AG20443 (cell line): Measurements from ENCODE around the gene NOP53.
A peak's percentile ranks its signal among the peaks of the same experiment; 100 is the strongest.
"Not testable (repeated sequence)": the region's sequence is repeated elsewhere in the genome, so short reads cannot be mapped to it uniquely, and the experiment has no call there.

Experiments used
- DNase-seq: peaks from one replicate; pipeline ENCODE4 v3.0.0; 2012; ENCODE audit warnings: low spot score, mixed read lengths

NOP53 gene

GRCh38 chr19:47718415-47719046 lies 26.8 kb upstream of the NOP53 start:
- DNase-seq: not testable (repeated sequence)

GRCh38 chr19:47719047-47719859 lies 26.1 kb upstream of the NOP53 start:
- DNase-seq: peak; percentile 95

DNA sequence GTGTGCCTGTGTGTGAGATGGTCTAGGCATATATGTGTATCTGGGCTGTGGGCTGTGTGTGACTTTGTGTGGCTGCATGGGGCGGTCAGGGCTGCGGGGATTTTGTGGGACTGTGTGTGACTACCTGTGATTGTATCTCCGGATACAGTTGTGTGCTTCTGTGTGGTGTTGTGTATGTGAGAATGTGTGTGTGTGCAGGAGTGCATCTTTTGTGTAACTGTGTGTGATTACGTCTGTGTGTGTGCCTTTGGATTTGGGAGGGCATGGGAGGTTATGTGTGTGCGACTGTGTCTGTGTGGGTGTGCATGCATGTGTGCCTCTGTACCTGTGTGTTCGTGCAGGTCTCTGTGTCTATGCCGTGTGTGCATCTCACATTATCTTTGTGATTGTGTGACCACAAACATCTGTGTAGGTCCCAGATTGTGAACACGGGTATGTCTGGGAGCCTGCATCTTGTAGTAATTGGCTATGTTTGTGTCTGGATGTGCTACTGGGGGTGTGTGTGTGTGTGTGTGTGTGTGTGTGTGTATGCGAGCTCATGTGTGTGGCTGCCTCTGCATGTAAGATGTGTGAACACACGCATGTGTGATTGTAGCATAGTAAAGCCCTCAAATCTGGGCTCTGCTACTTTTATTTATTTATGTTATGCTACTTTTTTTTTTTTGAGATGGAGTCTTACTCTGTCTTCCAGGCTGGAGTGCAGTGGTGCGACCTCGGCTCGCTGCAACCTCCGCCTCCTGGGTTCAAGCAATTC lies 24.5 kb upstream of the NOP53 start:
- DNase-seq: no peak

GRCh38 chr19:47723581-47723940 lies 21.8 kb upstream of the NOP53 start:
- no peak for DNase-seq

GRCh38 chr19:47725759-47726401 lies 19.5 kb upstream of the NOP53 start:
- no peak for DNase-seq

DNA sequence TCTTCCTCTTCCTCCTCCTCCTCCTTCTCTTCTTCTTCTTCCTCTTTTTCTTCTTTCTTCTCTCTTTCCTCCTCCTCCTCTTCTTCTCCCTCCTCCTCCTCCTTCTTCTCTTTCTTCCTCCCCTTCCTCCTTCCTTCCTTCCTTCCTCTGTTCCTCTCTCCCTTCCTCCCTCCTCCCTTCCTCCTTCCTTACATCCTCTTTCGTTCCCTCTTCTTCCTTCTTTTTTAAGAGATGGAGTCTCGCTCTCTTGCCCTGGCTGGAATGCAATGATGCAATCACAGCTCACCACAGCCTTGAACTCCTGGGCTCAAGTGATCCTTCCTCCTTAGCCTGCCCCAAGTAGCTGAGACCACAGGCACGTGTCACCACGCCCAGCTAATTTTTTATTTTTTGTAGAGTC lies 18.9 kb upstream of the NOP53 start:
- no peak for DNase-seq

DNA sequence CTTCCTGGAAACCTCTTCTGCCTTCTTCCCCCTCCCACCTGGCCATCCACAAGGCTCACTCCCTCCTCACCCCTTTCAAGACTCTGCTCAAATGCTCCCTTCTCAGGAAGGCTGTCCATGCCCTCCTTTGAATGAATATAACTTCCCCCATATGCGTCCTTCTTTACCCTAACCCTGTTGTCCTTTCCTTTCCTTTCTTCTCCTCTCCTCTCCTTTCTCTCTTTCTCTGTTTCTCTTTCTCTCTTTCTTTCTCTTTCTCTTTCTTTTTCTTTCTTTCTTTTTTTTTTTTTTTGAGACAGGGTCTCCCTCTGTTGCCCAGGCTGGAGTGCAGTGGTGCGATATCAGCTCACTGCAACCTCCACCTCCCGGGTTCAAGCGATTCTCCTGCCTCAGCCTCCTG lies 17.1 kb upstream of the NOP53 start:
- not testable (repeated sequence) for DNase-seq

DNA sequence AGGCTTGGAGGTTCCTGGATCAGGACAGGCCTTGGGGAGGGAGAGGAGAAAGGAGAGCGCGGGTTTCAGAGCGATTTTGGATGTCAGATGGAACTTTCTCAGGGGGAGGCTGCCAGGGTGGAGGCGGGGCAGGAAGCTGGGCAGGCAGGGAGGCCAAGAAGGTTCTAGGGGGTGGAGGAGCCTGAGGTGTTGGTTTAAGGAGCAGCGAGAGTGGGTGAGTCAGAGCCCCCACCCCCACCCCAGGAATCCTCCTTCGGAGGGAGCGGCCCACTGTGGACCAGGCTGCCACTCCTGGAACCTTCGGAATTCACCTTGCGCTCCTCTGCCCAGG lies 15.9 kb upstream of the NOP53 start:
- peak; percentile 76 for DNase-seq

DNA sequence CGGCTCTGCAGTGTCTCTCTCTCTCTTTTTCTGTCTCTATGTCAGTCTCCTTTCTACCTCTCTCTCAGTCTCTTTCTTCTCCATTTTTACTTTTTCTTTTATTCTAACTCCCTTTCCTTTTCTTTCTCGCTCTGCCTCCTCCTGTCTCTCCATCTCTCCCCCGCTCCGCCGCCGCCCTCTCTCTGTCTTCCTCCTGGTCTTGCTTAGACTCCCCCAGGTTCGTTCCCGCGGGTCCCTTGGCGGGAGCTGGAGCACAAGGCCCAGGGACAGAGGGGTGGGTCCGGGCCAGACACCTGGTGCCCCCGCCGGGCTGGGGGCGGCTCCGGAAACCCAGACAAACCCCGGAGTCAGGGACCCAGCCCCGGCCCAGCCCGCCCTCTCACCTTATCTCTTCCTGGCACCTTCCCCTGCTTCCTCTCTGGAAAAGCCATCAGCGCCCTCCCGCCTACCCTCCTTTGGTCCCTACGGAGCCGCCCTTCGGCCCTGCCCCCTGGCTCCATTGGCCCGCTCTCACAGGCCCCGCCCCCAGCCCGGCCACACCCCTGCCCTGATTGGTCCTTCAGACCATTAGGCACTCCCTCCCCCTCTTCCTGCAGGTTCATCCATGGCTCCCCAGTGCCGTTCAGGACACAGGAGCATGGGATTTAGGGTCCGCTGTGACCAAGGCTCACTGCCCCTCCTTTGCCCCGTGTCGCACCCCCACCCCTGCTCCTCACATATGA lies 15.4 kb upstream of the NOP53 start:
- DNase-seq: no peak

DNA sequence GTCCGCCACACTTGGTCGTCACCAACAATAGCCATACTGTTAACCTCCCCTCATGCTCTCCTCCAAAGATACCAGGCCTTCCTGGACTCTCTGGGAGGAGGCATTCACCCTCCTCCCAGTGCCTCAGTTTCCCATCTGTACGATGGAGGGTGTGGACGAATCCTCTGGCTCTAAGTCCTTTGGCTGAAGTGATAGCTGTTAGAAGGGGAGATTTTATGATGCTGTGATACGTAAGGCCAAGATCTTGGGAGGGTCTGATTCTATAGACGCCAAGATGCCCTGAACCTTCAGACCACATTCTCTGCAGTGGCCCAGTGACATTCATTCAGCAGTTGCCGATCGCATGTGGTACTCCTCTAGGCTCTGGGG lies 14.8 kb upstream of the NOP53 start:
- no peak for DNase-seq

- DNase-seq: no peak
These were observed 14.4 kb upstream of the NOP53 start for GRCh38 chr19:47730910-47731309.

DNA sequence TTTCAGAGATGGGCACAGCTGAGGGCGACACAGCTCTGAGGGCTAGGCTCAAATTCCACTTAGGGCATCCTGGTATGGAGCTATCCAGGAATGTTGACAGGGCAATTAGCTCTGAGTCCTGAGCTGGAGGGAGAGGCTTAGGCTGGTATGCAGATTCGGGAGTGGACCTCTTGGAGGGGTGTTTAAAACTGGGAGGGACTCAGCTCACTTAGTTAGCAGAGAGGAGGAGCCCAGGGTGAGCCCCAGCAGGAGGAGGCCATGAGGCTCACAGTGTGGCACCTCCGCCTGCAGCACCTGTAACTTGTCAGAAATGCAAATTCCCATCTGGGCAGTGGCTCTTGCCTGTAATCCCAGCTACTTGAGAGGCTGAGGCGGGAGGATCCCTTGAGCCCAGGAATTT lies 10.2 kb upstream of the NOP53 start:
- no peak for DNase-seq

GRCh38 chr19:47740866-47741519 lies 4.4 kb upstream of the NOP53 start:
- DNase-seq: no peak

- no peak for DNase-seq
These were observed 3.7 kb upstream of the NOP53 start for GRCh38 chr19:47741544-47742140.

GRCh38 chr19:47742634-47743033 lies 2.7 kb upstream of the NOP53 start:
- no peak for DNase-seq

- not testable (repeated sequence) for DNase-seq
These were observed 783 bp downstream of the NOP53 start for GRCh38 chr19:47746129-47746528.

GRCh38 chr19:47749326-47749725 lies 4.0 kb downstream of the NOP53 start:
- no peak for DNase-seq

GRCh38 chr19:47750752-47751151 lies 5.4 kb downstream of the NOP53 start:
- DNase-seq: no peak

GRCh38 chr19:47752440-47753211 lies 7.3 kb downstream of the NOP53 start:
- DNase-seq: no peak
